ENCODE measurements around the gene COL23A1.
A peak's percentile ranks its signal among the peaks of the same experiment; 100 is the strongest.

COL23A1 gene

DNA sequence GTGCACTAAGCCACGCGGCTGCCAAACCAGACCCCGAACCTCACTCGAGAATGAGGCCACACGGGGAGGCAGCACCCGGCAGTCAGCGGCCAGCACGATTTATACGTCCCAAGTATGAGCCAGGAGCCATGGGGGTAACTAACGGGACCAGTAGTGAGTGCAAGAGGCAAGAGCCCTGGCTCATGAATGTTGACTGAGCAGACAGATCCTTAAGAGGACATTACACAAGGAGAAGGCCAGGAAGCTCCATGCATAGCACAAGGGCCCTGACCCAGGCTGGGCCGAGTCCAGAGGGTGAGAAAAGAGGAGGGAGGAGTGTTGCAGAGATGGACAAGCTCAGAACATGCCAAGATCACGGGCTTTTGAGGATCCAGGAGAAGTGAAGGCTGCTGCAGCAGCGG, 299.0 kb downstream of the COL23A1 start:
- DNase-seq: no peak

- DNase-seq: no peak
Observed at GRCh38 chr5:178290376-178290775, 299.8 kb downstream of the COL23A1 start.

DNA sequence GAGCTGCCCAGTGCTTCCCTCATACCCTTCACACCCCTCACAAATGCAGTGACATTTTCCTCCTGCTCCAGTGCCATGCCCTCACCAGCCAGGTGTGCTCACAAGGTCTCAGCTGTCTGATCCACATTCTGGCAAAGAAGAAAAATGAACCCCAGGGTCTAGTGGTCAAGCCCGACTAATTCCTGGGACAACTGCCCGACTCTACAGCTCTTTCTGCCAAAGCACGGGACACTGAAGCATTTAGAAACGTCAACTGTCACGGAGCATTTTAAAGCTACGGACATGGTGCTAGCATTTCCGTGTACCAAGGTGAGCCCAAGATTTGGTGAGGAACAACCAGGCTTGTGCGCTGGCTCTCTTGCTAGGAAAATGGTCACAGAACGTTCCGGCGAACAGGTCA, 300.8 kb downstream of the COL23A1 start:
- DNase-seq: no peak

DNA sequence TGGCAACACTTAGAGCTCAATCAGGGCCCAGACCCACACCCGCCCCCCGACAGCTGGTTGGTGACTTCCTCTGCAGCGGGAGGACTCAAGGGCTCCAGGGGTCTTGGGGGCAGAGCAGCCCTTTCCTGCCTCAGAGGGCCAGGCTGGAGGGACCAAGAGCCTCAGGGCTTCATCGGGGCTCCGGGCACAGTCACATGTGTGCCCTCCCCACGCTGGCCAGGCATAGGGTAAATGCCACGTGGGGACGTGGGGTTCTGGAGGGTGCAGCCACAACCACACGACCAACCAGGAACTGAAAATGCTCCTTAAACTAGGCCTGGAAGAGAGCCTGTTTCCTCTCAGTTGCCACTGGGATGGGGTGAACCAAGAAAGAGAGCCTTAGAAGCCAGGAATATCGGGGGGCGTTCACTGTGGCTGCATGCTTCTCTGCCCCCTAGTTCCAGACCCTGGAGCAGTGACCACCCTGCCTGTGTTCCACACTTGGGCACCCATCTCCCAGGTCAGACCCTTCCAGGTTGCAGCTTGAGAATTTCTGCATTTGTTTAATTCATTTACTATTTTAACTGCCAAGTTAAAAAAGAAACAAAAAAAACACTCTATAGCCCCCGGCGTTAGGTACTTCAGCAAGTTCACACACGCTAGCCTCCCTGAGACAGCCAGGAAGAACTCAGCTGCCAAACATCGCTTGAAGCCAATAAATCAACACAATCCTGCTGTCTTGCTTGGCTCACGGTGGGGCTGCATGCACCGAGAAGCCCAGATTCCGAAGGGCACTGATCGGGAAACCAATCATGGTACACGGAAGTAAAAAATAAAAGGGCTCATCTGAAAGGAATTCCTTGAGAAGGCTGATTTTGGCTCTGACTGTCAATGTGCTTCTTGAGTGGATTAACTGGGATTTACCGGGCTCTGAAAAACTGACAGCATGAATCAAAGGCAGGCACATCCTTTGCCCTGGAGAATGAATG, 301.5 kb downstream of the COL23A1 start:
- DNase-seq: no peak

DNA sequence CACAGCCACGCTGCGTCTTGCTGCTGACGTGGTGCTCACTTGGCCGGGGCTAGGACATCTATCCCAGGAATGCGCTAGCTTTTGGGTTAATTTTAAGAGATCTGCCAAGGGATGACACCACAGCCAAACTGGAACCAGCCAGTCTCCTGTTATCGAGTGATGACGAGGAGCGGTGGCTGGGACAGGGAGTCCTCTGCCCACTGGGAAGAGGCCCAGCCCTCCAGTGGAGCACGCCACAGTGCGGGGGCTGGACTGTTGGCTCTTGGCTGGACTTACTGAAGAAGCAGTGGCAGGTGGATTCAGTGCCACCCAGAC, 302.4 kb downstream of the COL23A1 start:
- no peak for DNase-seq

- no peak for DNase-seq
Observed at GRCh38 chr5:178287091-178287790, 303.0 kb downstream of the COL23A1 start.

- no peak for DNase-seq
Observed at GRCh38 chr5:178286226-178287090, 303.7 kb downstream of the COL23A1 start.

GRCh38 chr5:178285399-178286225, 304.6 kb downstream of the COL23A1 start:
- no peak for DNase-seq

DNA sequence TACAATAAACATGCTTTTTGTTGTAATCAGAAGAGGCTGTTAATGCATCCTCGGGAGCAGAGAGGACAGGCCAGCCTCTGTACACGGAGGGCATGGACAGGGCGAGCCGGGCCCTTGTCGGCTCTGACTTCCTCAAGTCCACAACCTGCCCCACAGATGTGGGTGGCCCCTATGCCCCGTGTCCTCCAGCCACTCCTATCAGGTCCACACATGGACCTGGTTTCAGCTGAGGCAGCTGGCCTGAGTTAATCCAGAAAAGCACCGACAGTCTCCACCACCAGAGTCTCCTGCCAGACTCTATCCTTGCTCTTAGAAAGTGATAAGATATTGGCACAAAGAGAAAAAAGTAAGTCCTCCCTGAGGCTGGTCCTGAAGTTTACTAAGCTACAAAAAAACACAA, 305.2 kb downstream of the COL23A1 start:
- no peak for DNase-seq

DNA sequence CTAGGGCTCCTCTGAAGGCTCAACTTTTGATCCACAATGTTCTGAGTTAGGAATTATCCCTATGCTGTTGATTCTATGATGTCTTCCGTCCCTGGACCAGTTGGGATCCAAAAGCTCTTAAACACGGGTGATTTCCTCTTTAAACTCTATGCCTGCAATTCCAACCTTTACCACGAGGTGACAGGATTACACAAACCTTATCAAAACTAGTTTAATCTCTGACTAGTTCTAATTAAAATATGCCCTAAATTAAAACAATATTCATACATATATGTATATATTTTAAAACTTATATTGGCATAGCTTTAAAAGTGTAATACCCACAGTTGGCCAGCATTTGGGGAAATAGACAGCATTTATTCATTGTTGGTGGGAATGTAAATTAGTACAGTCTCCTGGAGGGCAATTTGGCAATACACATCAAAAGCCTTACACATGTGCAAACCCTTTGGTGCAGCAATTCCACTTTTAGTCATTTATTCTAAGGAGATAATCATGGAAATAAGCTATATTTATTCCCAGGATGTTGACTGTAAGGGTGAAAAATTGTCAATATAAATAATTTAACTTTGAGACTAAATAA, 306.0 kb downstream of the COL23A1 start:
- no peak for DNase-seq

GRCh38 chr5:178283520-178283919, 306.7 kb downstream of the COL23A1 start:
- DNase-seq: no peak

- no peak for DNase-seq
Observed at GRCh38 chr5:178282391-178282790, 307.8 kb downstream of the COL23A1 start.

GRCh38 chr5:178281331-178281730, 308.9 kb downstream of the COL23A1 start:
- DNase-seq: no peak

DNA sequence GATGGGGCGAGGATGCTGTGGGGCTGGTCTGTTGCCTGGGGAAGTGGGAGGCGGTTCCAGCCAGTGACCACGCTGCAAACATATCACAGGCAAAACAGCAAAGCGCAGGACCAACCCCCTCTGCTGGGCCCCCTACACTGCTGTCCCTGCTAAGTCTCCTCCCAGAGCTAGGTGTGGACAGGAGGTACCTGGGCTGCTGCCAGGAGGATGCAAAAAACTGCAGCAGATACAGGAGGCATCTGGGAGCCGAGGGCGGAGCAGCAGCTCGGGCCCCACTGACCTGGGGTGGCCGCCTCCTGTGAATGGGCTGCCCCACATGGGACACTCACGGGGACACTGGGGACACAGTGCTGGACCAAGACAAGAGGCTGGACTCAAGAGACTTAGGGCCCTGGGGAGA, 309.6 kb downstream of the COL23A1 start:
- DNase-seq: no peak

DNA sequence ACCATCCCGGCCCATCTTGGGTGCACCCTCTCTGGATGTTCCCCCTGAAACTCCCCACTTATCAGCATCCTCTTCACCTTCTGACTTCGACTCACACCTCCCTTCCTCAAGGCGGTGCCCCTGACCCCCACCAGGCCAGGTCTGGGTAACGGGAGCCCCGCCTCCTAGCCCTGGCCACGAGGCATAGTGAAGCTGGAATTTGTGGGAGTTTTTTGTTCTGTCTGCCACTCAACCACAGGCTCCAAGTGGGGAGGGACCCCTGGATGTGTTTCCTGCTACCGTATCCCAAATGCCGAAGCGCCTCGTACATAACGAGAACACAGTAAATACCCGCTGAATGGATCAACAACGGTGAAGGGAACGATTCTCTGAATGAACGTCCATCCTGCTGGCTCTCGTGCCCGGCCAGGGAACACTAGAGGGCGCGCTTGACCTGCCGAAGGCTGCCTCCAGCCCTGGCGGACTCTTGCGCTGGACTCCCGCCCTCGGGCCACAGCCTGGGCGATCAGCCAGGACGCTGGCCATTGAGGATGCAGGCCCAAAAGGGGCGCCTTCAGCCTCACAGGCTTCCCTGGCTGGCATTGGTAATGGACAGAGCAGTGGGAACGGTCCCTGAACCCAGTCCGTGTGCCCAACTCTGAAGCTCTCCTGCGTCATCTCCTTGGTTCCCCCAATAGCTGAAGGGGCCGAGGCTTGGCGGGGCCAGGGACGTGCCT, 310.3 kb downstream of the COL23A1 start:
- DNase-seq: peak; percentile 56

DNA sequence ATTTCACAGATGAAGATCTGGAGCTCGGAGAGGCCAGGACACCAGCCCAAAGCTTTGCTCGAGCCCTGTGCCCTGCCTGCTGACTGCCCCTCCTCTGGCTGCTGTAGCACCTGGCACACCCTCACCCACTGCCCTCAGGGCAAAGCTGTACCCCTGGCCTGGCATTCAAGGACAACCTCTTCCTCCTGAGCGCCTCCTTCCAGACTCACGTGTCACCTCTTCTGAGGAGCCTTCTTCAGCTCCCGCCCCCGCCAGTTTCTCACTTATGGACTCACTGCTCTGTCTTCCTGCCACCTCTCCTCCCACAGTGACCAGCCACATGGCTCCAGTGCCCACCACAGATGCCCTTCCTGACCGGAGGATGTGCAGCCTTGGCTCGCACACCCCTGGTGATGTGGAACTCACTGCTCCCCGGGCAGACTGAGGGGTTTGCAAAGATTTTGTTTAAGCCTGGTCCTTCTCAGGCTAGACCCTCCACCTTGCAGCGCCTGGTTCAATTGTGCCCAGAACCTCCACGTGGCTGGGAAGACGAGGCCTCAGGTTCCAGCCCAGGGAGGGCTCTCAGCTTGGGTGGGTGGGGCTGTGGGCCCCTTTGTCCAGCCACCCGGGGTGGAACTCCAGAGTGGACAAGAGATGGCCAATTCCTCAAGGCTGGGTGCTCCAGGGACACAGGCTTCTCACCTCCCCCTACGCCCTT, 311.0 kb downstream of the COL23A1 start:
- DNase-seq: no peak

DNA sequence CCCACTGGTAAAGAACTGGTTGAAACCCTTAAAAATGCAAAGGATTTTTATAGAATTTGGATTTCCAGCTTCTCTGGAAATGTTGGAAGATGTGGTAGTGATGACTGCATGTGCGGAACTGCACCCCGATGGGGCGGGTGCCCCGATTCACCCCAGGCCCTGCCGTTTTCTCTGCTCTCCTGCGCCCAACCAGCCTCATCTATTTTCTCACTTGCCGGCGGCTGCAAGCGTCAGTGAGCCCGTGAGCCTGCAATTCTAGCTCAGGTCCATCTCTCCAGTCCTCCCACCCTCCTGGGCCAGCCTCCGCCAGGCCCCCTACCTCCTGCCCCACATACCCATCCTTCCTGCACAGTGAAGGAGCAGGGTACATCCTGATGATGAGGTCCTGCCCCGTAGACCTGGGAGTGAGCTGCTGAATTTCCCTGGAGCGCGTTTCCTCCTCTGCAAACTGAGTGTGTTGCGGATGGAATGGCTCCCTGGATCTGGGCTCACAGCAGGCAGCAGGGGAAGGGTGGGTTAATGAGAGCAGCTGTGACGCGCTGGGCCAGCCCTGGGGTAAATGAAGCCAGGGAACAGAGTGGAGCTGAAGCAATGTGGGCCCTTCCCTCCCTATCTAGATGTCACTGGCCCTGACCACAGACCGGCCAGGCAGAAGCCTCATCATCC, 311.7 kb downstream of the COL23A1 start:
- no peak for DNase-seq

DNA sequence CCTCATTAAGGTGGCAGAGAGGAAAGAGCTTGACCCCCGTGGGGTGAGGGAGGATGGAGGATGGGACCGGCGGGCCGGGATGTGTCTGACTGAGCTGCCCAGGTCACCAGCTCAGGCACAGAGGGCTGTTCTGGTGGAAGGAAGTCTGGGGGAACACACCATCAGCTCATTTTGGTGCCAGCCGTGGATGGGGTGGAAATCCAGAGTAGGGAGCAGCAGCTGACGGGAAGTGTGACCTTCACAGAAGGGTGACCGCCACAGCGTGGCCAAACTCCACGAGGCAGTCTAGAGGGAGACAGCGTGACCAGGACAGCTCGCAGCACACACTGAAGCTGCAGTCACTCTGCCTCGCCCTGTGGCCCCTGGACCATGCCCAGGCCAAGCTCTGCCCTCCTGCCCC, 312.3 kb downstream of the COL23A1 start:
- DNase-seq: no peak

GRCh38 chr5:178277346-178277745, 312.8 kb downstream of the COL23A1 start:
- no peak for DNase-seq
